Measurements from ENCODE around the gene CUEDC1. TPM values are rescaled to one million over a fixed set of nuclear protein-coding genes. Genes with fewer than 3 reads are reported as not detected.

Gene CUEDC1
- total RNA-seq, 1 experiment from 2014 or later, result 27.5 TPM

GRCh38 chr17:57906910-57907309, 48.3 kb downstream of the CUEDC1 start:
- H3K4me3 ChIP-seq (ENCODE audit: low read depth, low read length), result no peak overlapping the region
- peaks cover 30% of the 10 kb centered on the region for H3K4me1 Mint-ChIP-seq (ENCODE audit: low read depth, unreplicated experiment)
- no peaks in the 10 kb centered on the region for H3K36me3 ChIP-seq (ENCODE audit: control insufficient read depth, insufficient read depth, low read length)
- no peaks in the 10 kb centered on the region for H3K27me3 Mint-ChIP-seq (ENCODE audit: insufficient read depth, unreplicated experiment)
- CTCF ChIA-PET, result interaction anchor here (0.6 kb wide), 1 partner anchor 9 kb away, joined by 4 read pairs; no protein-coding TSS in a partner anchor
- H3K9me3 Mint-ChIP-seq (ENCODE audit: unreplicated experiment), result no peaks in the 10 kb centered on the region
- no peaks in the 10 kb centered on the region for H3K9me3 ChIP-seq
- DNase-seq, result no peak
- H3K27me3 ChIP-seq (replicated peaks; ENCODE audit: control insufficient read depth, insufficient read depth, low read length), result no peaks in the 10 kb centered on the region
- intact Hi-C loops (cut with micrococcal nuclease; ENCODE audit: unreplicated experiment), result no loop called here
- no peak for TF ChIP-seq CTCF (IDR thresholded peaks at IDR 0.05; ENCODE audit: insufficient read depth in 1 of 2, low read depth in 1 of 2, low read length in 1 of 2, severe bottlenecking in 1 of 2, unreplicated experiment in 1 of 2)
- H3K4me3 Mint-ChIP-seq (ENCODE audit: unreplicated experiment), result no peak overlapping the region
- peak overlapping the region; percentile 15 for H3K27ac Mint-ChIP-seq (ENCODE audit: unreplicated experiment)
- no TSS peak for BruUV-seq (replicated peaks)
- peaks cover under 1% of the 10 kb centered on the region for H3K36me3 Mint-ChIP-seq (ENCODE audit: insufficient read depth, unreplicated experiment)
- POLR2A ChIA-PET, result no interaction called here
- H3K4me1 ChIP-seq, result peaks cover 35% of the 10 kb centered on the region

GRCh38 chr17:57905875-57906455, 49.2 kb downstream of the CUEDC1 start:
- no TSS peak for BruUV-seq (replicated peaks)
- TF ChIP-seq CTCF (IDR thresholded peaks at IDR 0.05; ENCODE audit: insufficient read depth in 1 of 2, low read depth in 1 of 2, low read length in 1 of 2, severe bottlenecking in 1 of 2, unreplicated experiment in 1 of 2), result no peak
- peaks cover 45% of the 10 kb centered on the region for H3K4me1 ChIP-seq
- no peak overlapping the region for H3K4me3 Mint-ChIP-seq (ENCODE audit: unreplicated experiment)
- intact Hi-C loops (cut with micrococcal nuclease; ENCODE audit: unreplicated experiment), result no loop called here
- H3K4me3 ChIP-seq (ENCODE audit: low read depth, low read length), result no peak overlapping the region
- no peaks in the 10 kb centered on the region for H3K9me3 Mint-ChIP-seq (ENCODE audit: unreplicated experiment)
- ChIA-PET POLR2A (interaction anchor here (0.7 kb wide), 1 partner anchor 63 kb away, joined by 4 read pairs; no protein-coding TSS in a partner anchor), CTCF (interaction anchor here (0.6 to 1.1 kb wide), 2 partner anchors 13 to 269 kb away, joined by 4 read pairs; no protein-coding TSS in a partner anchor)
- no peak for DNase-seq
- H3K4me1 Mint-ChIP-seq (ENCODE audit: low read depth, unreplicated experiment), result peaks cover 35% of the 10 kb centered on the region
- H3K36me3 Mint-ChIP-seq (ENCODE audit: insufficient read depth, unreplicated experiment), result peaks cover 10% of the 10 kb centered on the region
- H3K9me3 ChIP-seq, result no peaks in the 10 kb centered on the region
- no peaks in the 10 kb centered on the region for H3K27me3 ChIP-seq (replicated peaks; ENCODE audit: control insufficient read depth, insufficient read depth, low read length)
- H3K36me3 ChIP-seq (ENCODE audit: control insufficient read depth, insufficient read depth, low read length), result no peaks in the 10 kb centered on the region
- H3K27me3 Mint-ChIP-seq (ENCODE audit: insufficient read depth, unreplicated experiment), result no peaks in the 10 kb centered on the region
- H3K27ac Mint-ChIP-seq (ENCODE audit: unreplicated experiment), result no peak overlapping the region

- Histone ChIP-seq H3K36me3 (ENCODE audit: control insufficient read depth, insufficient read depth, low read length) (no peaks in the 10 kb centered on the region), H3K4me1 (peaks cover 65% of the 10 kb centered on the region), H3K9me3 (no peaks in the 10 kb centered on the region), H3K27me3 (replicated peaks; ENCODE audit: control insufficient read depth, insufficient read depth, low read length) (no peaks in the 10 kb centered on the region), H3K4me3 (ENCODE audit: low read depth, low read length) (no peak overlapping the region)
- H3K4me1 Mint-ChIP-seq (ENCODE audit: low read depth, unreplicated experiment), result peaks cover 43% of the 10 kb centered on the region
- H3K9me3 Mint-ChIP-seq (ENCODE audit: unreplicated experiment), result no peaks in the 10 kb centered on the region
- no peaks in the 10 kb centered on the region for H3K27me3 Mint-ChIP-seq (ENCODE audit: insufficient read depth, unreplicated experiment)
- no TSS peak for BruUV-seq (replicated peaks)
- DNase-seq, result no peak
- H3K4me3 Mint-ChIP-seq (ENCODE audit: unreplicated experiment), result peak overlapping the region; percentile 49
- H3K36me3 Mint-ChIP-seq (ENCODE audit: insufficient read depth, unreplicated experiment), result peaks cover 16% of the 10 kb centered on the region
- intact Hi-C loops (cut with micrococcal nuclease; ENCODE audit: unreplicated experiment), result loop anchor here (1.0 to 2.0 kb wide), 4 partner anchors 11 to 43 kb away; no protein-coding TSS in a partner anchor
- no peak for TF ChIP-seq CTCF (IDR thresholded peaks at IDR 0.05; ENCODE audit: insufficient read depth in 1 of 2, low read depth in 1 of 2, low read length in 1 of 2, severe bottlenecking in 1 of 2, unreplicated experiment in 1 of 2)
- POLR2A ChIA-PET, result interaction anchor here (0.5 to 1.6 kb wide), 9 partner anchors 11 to 103 kb away, joined by 3 to 12 read pairs (median 4); partner anchors contain the start of genes CUEDC1 and SRSF1
- peak overlapping the region; percentile 87 for H3K27ac Mint-ChIP-seq (ENCODE audit: unreplicated experiment)
- CTCF ChIA-PET, result interaction anchor here (0.9 to 1.7 kb wide), 10 partner anchors 7 to 84 kb away, joined by 3 to 16 read pairs (median 4); partner anchors contain the start of genes CUEDC1 and VEZF1
These were observed 51.3 kb downstream of the CUEDC1 start for GRCh38 chr17:57903961-57904360.

Data from Caco-2 (cell line).